NCI-H2196 (cell line): ENCODE results near the gene ACTMAP.
"Not testable (repeated sequence)": the region's sequence is repeated elsewhere in the genome, so short reads cannot be mapped to it uniquely, and the experiment has no call there.

ENCODE experiments used
- DNase-seq: peaks from one replicate; lab custom pipeline; 2025; ENCODE audit not compliant: unreplicated experiment; lab: John Stamatoyannopoulos, UW

ACTMAP gene

GRCh38 chr19:40745402-40745780, 4.9 kb downstream of the ACTMAP start:
- DNase-seq, result no peak

GRCh38 chr19:40744554-40745401, 5.5 kb downstream of the ACTMAP start:
- no peak for DNase-seq

DNA sequence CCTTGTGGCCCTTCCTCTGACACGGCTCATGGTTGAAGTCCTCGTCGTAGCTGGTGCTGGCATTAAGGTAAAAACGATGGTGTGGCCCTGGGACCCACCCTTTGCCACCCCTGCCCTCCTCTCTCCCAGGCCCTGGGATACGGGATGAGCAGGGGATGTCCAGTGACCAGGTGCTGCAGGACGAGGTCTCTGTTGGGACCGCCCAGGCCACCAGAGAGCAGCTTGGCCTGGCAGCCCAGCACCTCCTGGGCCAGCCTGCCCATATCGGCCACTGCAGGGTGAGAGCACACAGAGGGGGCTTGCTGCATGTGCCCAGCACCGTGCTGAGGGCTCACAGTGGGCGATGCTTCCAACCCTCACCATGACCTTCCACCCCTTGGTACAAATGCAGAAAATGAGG, 6.4 kb downstream of the ACTMAP start:
- DNase-seq, result no peak

GRCh38 chr19:40742886-40743285, 7.4 kb downstream of the ACTMAP start:
- DNase-seq, result no peak

- no peak for DNase-seq
Measured at GRCh38 chr19:40742477-40742876, 7.8 kb downstream of the ACTMAP start.

DNA sequence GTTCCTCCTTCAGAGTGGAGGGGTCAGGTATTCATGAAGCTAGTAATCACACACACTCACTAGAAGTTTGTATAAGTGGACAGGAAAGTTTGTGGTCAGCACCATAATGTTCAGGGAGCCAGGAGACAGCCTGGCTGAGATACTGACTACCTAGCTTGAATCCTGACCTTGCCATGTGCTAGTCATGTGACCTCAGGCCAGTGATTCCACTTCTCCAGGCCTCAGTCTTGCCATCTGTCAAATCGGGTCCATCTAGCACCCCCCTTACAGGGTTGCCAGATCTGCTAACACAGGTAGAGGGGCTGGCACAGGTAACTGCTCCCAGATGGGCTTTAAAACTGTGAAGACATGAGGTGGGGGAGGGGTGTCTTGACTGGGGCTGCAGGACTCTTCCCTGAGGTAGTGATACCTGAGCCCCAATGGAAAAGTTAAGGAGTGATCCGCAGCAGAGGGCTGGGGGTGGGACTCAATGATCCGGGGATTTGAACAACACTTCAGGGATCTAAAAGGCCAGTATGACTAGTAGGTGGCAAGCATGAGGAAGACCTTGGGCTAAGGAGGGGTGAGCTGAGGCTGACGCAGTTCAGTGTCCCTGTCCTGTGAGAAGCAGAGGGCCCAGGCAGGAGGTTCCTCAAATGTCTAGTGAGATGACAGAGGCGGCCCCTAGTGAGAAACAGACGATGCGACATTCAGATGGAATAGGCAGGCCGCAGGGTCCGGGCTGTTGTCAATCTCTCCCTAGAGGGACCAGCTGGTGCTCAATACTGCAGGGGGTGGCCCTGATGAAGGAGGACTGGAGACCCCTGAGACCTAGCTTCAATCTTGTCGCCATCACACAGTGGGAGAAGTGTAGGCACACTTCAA, 8.5 kb downstream of the ACTMAP start:
- no peak for DNase-seq

DNA sequence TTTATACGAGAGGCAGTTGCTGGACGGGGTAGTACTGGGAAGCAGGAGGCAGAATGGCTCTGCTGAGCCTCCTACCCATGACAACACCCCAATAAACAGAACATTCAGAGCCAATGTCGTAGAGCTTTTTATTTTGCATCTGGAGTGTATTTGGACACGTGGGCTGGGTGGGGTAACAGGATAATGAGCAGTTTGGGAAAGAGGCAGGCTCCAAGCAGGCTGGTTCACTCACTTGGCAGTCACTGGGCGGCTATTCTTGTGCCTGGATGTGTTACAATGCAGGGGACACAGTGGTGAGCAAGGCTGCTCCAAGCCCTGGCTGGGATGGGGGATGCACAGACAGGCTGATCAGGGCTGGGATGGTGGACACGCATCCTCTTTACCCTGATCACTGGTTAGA, 9.5 kb downstream of the ACTMAP start:
- DNase-seq, result no peak

DNA sequence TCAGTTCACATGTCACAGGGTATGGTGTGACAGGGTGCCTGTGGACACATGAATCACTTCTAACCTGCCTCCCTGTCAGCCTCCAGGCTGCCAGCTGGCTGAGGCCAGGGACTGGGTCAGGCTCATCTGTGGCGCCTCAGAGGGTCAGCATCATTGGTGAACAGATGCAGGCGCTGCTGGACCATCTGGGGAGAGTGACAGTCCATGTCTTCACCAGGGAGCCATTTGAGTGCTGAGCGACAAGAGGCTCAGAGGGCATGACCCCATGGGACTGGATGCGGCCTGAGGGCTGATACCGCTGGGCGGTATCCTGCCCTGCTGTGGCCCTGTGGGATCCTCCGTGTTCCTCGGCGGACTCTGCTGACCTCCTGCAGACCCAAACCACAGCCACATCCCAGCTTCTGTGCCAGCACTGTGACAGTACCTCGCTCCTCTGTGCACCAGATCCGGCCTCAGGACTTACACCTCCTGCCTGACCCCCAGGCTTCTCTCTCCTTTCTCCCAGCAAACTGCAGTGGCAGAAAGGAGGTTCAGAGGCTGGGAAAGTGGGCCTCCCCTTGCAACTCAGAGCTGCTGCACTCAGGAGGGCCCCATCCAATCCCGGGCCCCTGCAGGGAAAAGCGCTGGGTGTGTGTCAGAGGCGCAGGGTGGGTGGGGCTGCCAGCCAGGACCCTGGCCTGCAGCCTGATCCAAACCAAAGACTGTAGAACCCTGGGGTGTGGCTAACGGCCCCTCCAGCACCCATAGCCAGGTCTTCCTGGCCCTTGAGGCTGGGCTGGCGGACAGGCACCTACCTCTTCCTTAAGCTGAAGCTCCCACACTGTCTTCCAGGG, 10.2 kb downstream of the ACTMAP start:
- DNase-seq, result no peak

- DNase-seq, result no peak
Measured at GRCh38 chr19:40739030-40739839, 11.0 kb downstream of the ACTMAP start.

DNA sequence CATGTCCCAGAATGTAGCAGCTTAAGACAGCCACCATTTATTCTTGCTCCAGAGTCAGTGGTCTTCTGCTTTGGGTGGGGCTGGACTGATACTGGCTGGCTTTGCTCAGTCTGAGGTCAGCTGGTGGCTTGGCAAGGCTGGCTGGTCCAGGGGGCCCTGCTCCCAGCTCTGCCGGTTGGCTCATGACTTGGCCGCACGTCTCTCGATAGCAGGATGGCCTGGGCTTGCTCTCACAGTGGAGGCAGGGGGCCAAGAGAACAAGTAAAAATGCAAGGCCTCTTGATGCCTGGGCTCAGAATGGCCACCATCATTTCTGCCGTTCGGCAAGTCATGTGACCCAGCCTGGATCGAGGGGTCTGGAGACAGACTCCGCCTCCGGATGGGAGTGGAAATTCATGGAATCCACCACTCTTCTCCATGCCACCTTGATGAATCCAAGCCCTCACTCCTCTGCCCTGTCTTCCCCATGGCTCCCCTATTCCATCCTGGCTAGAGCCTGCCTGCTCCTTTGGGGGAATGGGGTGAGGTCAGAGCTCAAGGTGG, 13.1 kb downstream of the ACTMAP start:
- no peak for DNase-seq

GRCh38 chr19:40736661-40737060, 13.6 kb downstream of the ACTMAP start:
- no peak for DNase-seq

DNA sequence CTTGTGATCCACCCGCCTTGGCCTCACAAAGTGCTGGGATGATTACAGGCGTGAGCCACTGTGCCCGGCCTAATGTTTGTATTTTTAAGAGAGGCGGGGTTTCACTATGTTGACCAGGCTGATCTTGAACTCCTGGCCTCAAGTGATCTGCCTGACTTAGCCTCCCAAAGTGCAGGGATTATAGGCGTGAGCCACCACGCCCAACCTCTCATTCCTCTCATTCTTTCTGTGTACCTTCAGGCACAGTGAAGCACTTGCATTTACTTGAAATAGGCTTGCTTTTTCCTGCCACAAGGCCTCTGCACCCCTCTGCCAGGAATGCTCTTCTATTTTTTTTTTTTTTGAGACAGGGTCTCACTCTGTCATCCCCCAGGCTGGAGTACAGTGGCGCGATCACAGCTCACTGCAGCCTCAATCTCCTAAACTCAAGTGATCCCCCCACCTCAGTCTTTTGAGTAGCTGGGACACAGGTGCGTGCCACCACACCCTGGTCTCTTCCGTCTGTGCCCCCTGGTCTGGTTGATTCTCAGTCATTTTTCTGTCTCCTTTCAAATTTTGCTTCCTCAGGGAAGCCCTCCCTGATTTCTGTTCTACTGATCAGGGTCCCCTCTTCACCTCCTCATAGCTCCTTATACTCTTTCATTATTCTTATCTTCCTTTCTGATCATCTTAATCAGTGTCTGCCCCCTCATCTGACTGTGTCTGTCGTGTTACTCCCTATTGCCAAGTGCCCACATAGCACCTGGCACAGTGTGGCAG, 15.1 kb downstream of the ACTMAP start:
- DNase-seq, result no peak

- no peak for DNase-seq
Measured at GRCh38 chr19:40733149-40733548, 17.1 kb downstream of the ACTMAP start.

GRCh38 chr19:40732304-40732703, 18.0 kb downstream of the ACTMAP start:
- DNase-seq, result not testable (repeated sequence)

DNA sequence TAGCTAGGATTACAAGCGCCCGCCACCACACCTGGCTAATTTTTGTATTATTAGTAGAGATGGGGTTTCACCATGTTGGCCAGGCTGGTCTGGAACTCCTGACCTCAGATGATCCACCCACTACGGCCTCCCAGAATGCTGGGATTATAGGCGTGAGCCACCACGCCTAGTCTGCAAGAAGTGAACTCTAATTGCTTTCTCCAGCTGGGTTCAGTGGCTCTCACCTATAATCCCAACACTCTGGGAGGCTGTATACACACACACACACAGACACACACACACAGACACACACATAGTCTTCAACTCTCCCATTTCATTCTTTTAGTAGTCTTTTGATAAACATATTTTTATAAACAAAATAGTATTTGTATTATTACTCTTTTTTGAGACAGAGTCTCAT, 20.2 kb downstream of the ACTMAP start:
- not testable (repeated sequence) for DNase-seq

DNA sequence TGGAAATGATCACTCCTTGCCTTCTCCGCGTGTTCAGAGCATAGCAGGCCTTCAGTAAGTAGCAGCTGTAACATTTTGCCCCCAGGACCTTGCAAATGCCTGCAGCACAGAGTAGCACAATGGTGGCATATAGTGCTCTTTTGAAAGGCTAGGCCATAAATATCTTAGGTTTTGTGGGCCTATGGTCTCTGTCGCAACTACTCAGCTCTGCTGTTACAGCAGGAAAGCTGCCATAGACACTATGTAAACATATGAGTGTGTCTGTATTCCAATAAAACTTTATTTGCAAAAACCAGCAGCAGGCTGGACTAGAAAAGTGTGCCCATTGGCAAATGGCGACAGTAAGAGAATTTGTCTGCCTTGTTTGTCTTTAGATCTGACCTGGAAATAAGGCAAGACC, 24.0 kb downstream of the ACTMAP start:
- no peak for DNase-seq

GRCh38 chr19:40724855-40725254, 25.4 kb downstream of the ACTMAP start:
- no peak for DNase-seq

GRCh38 chr19:40724315-40724714, 26.0 kb downstream of the ACTMAP start:
- DNase-seq, result no peak

- DNase-seq, result no peak
Measured at GRCh38 chr19:40723661-40724254, 26.5 kb downstream of the ACTMAP start.
